Lower leg skin (tissue), 4 donors: ENCODE measurements around the gene SRSF10. TPM values are rescaled to one million over a fixed set of nuclear protein-coding genes. Genes with fewer than 3 reads are reported as not detected.

ENCODE experiments used
- DNase-seq, 2 donors: peaks; one replicate each; pipeline ENCODE4 v3.0.0-alpha.2; 2019; ENCODE audit warnings: low spot score in 2 of 2
- H3K4me3 ChIP-seq: fragments of 200-600 bp; sonication (generic); 2 replicates; pipeline ENCODE4 v1.5.1; 2017; ENCODE audit warnings: mild to moderate bottlenecking, low read depth; ENCODE audit not compliant: poor library complexity, severe bottlenecking
- POLR2A ChIP-seq, 2 donors: fragments of 450-650 bp; IDR thresholded peaks; one replicate each; pipeline ENCODE4 v1.6.1; 2016 to 2017; ENCODE audit warnings: antibody characterized with exemption in 2 of 2, mild to moderate bottlenecking in 1 of 2, moderate library complexity in 1 of 2
- WGBS, 2 donors: methylation state at CpG; one replicate each; pipeline ENCODE4 v1.1.5; 2018; 5-methylcytosine and 5-hydroxymethylcytosine counted together
- intact Hi-C: fragments of 100-400 bp; cut with DNase I; formaldehyde crosslinking; loops from one replicate; pipeline ENCODE4 v1.15.0; 2023; ENCODE audit warnings: low total_unique reads
- total RNA-seq, 4 donors: library from RNA; depleted of rRNA; stranded (reverse); fragments of >200 nt; gene quantifications; one replicate each; pipeline ENCODE4 v1.1.0, GENCODE V29; 2016
- TF ChIP-seq, protein P1 (sequence below), 3 donors: fragments of 450-650 bp; IDR thresholded peaks; one replicate each; pipeline ENCODE4 v1.5.1; 2016; ENCODE audit warnings: antibody characterized with exemption in 3 of 3, mild to moderate bottlenecking in 3 of 3, moderate library complexity in 2 of 3

The SRSF10 gene
- total RNA-seq, 4 donors from 2014 or later = 41.3 to 68.3 (median 47.4) TPM

DNA sequence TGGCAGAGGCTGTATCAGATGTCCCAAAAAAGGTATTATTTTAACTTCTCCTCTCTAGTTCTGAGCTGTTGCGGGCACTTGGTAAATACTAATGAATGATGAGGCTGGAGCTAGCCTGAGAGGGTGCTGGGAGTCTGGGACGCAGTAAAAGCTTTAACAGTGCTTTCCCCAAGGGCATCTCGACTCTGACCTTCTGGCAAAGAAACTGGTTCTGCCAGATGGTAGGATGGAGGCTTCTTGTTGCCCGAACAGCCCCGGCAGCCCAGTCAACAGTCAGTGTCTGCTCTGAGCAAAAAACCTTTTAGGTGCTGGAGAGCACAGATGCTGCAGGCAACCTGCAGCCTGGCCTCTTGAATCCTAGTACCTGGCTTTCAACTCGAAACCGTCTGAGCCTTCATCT is 23.0 kb downstream of the SRSF10 start:
- no peak for TF ChIP-seq POLR2A (IDR thresholded peaks at IDR 0.05)
- TF ChIP-seq, protein P1, sequence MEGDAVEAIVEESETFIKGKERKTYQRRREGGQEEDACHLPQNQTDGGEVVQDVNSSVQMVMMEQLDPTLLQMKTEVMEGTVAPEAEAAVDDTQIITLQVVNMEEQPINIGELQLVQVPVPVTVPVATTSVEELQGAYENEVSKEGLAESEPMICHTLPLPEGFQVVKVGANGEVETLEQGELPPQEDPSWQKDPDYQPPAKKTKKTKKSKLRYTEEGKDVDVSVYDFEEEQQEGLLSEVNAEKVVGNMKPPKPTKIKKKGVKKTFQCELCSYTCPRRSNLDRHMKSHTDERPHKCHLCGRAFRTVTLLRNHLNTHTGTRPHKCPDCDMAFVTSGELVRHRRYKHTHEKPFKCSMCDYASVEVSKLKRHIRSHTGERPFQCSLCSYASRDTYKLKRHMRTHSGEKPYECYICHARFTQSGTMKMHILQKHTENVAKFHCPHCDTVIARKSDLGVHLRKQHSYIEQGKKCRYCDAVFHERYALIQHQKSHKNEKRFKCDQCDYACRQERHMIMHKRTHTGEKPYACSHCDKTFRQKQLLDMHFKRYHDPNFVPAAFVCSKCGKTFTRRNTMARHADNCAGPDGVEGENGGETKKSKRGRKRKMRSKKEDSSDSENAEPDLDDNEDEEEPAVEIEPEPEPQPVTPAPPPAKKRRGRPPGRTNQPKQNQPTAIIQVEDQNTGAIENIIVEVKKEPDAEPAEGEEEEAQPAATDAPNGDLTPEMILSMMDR (IDR thresholded peaks at IDR 0.05) = no peak
- H3K4me3 ChIP-seq = no peak overlapping the region
- intact Hi-C loops = no loop called here
- no peak for DNase-seq
- 37 to 46% methylated on average over 7 of the region's 7 CpGs for WGBS, 2 donors

DNA sequence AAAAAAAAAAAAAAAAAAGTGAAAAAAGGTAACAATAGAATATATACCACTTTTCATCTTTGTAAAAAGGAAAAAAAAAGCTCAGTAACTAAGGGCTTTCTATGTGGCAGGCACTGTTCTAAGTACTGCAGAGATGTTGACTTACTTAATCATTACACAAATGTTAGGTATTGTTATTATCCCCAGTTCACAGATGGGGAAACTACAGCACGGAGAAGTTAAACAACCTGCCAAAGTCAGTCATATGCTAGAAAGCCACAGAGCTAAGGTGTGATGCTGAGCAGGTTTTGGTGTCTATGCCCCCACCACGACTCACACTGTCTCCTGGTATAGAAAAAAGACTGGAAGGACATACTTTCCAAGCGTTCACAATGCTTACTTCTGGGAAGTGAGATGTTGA is 27.1 kb downstream of the SRSF10 start:
- intact Hi-C loops = no loop called here
- H3K4me3 ChIP-seq = no peak overlapping the region
- WGBS, 2 donors = 68 to 85% methylated on average over 3 of the region's 3 CpGs
- DNase-seq = no peak
- no peak for TF ChIP-seq POLR2A (IDR thresholded peaks at IDR 0.05)
- TF ChIP-seq, protein P1 (IDR thresholded peaks at IDR 0.05) = no peak

DNA sequence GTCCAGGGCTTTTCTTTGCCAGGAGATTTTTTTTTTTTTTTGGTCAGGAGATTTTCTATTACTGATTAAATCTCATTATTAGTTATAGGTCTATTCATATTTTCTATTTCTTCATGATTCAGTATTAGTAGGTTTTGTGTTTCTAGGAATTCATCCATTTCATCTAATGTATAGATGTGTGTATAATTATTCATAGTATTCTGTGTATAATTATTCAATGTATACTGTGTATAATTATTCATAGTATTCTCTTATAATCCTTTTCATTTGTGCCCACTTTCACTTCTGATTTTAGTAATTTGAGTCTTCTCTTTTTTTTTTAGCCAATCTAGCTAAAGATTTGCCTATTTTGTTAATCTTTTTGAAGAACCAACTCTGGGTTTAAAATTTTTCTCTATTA is 32.8 kb downstream of the SRSF10 start:
- no peak overlapping the region for H3K4me3 ChIP-seq
- DNase-seq = no peak
- intact Hi-C loops = no loop called here
- TF ChIP-seq, protein P1 (IDR thresholded peaks at IDR 0.05) = no peak
- no peak for TF ChIP-seq POLR2A (IDR thresholded peaks at IDR 0.05)

DNA sequence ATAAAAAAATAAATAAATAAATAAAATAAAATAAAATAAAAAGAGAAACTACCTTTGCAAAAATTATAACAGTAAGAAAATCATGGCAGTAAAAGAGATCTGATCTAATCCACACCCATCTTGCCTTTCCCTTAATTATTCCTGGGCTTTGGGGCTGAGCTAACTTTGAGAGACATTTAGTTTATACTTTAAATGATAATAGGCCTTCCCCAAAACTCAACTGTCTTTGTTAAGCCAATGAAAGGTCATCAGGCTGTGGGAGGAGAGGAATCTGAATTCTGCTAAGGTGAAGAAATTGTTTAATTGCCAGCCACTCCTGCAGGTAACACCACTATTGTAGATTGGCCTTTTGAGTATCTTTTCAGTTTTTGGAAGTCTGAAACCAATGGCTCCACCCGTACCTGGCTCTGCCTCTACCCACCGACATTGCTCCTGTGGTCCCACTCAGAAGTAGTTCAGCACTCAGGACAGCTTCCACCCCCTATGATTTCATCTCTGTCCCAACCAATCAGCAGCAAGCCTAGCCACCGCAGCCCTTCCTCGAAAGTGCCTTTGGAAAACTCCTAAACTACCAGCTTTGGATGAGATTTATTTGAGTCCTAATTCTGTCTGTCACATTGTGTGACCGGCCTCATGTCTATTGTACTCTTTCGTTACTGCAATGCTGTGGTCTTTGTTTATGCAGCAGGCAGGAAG is 43.5 kb downstream of the SRSF10 start:
- no peak for TF ChIP-seq POLR2A (IDR thresholded peaks at IDR 0.05)
- TF ChIP-seq, protein P1 (IDR thresholded peaks at IDR 0.05) = no peak
- DNase-seq = peak in 1 of 2 donors; percentile 15
- WGBS, 2 donors = 53 to 58% methylated on average over 6 of the region's 6 CpGs
- no peak overlapping the region for H3K4me3 ChIP-seq
- intact Hi-C loops = no loop called here

DNA sequence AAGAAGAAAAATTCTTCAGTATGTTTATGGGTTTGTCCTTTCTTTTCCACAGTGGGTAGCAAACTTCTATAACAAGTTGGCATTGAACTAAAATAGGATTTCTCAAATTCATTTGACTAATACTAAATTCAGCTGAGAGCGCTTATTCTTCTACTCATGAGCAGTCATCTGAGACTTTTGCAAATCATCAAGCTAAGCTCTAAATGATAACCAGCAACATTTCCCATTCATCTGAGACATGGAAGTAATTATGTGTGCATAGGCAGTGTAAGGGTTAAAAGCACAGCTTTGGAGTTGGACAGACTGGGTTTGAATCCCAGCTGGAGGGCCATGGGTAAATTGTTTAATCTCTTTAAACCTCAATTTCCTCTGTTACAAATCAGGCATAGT is 48.6 kb downstream of the SRSF10 start:
- DNase-seq = no peak
- H3K4me3 ChIP-seq = no peak overlapping the region
- WGBS, 2 donors = 76 to 79% methylated on average over 1 of the region's 1 CpG
- TF ChIP-seq, protein P1 (IDR thresholded peaks at IDR 0.05) = no peak
- no peak for TF ChIP-seq POLR2A (IDR thresholded peaks at IDR 0.05)
- intact Hi-C loops = no loop called here
